ENCODE results near the gene RRAD. TPM values are rescaled to one million over a fixed set of nuclear protein-coding genes. Genes with fewer than 3 reads are reported as not detected.
"Not testable (repeated sequence)": the region's sequence is repeated elsewhere in the genome, so short reads cannot be mapped to it uniquely, and the experiment has no call there.

The RRAD gene
- total RNA-seq, 1 donor = 0.72 TPM

DNA sequence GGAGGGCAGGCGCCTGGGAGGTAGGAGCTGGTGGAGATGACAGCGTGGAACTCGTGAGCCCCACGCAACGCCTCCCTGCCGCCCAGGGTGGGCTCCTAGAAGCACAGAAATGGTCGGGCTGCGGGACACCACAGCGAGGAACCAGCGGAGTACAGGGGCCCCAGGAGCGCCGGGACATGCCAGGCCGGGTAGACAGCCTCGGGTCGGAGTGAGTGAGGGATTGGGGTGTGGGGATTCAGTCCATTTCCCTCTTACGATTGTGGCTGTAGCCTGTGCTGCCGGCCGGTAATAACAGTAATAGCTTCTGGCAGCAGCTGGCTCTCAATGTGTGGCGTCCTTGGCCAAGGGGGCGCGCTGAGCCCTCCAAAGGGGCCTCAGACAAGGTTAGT, 23.5 kb upstream of the RRAD start:
- no peak for DNase-seq (ENCODE audit: low read depth)
- no peak overlapping the region for H3K4me3 ChIP-seq (ENCODE audit: low read depth, low read length)
- TF ChIP-seq, protein P1, sequence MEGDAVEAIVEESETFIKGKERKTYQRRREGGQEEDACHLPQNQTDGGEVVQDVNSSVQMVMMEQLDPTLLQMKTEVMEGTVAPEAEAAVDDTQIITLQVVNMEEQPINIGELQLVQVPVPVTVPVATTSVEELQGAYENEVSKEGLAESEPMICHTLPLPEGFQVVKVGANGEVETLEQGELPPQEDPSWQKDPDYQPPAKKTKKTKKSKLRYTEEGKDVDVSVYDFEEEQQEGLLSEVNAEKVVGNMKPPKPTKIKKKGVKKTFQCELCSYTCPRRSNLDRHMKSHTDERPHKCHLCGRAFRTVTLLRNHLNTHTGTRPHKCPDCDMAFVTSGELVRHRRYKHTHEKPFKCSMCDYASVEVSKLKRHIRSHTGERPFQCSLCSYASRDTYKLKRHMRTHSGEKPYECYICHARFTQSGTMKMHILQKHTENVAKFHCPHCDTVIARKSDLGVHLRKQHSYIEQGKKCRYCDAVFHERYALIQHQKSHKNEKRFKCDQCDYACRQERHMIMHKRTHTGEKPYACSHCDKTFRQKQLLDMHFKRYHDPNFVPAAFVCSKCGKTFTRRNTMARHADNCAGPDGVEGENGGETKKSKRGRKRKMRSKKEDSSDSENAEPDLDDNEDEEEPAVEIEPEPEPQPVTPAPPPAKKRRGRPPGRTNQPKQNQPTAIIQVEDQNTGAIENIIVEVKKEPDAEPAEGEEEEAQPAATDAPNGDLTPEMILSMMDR (IDR thresholded peaks at IDR 0.05; ENCODE audit: insufficient read depth, low read length) = no peak

DNA sequence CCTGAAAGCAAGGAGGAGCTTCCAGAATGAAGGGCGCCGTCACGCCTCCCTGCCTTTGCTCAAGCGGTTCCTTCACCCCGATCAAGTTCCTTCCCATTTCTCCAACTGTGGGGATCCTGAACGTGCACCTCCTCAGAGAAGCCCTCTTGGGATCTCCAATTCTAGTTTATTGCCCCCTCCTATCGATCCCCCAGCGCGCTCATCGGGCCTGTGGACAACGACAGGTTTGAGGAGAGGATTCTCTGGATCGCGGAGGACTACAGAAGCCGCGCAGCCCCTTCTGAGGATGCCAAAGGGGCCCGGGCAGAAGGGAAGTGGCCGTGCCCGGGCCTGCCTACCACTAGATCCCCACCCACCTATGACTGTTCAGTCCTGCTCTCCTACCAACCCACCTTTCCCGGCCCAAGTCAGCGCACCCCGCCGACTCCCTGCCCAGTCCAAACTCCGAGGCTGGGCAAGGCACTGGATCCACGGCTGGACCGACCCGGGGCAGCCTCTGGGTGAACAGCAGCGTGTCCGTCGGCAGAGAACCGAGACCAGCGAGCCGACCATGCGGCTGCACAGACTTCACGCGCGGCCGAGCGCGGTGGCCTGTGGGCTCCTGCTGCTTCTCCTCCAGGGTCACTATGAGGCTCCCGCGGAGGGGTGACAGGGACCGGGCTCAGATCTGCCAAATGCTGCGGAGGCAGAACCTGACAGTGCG, 22.9 kb upstream of the RRAD start:
- TF ChIP-seq, protein P1 (IDR thresholded peaks at IDR 0.05; ENCODE audit: insufficient read depth, low read length) = no peak
- H3K4me3 ChIP-seq (ENCODE audit: low read depth, low read length) = peak overlapping the region; percentile 64
- no peak for DNase-seq (ENCODE audit: low read depth)

- DNase-seq (ENCODE audit: low read depth) = peak; percentile 87
- TF ChIP-seq, protein P1 (IDR thresholded peaks at IDR 0.05; ENCODE audit: insufficient read depth, low read length) = peak; percentile 88
- H3K4me3 ChIP-seq (ENCODE audit: low read depth, low read length) = peak overlapping the region; percentile 64
Observed at GRCh38 chr16:66947302-66948065, 22.1 kb upstream of the RRAD start.

GRCh38 chr16:66946974-66947301, 21.6 kb upstream of the RRAD start:
- no peak overlapping the region for H3K4me3 ChIP-seq (ENCODE audit: low read depth, low read length)
- TF ChIP-seq, protein P1 (IDR thresholded peaks at IDR 0.05; ENCODE audit: insufficient read depth, low read length) = no peak
- no peak for DNase-seq (ENCODE audit: low read depth)

DNA sequence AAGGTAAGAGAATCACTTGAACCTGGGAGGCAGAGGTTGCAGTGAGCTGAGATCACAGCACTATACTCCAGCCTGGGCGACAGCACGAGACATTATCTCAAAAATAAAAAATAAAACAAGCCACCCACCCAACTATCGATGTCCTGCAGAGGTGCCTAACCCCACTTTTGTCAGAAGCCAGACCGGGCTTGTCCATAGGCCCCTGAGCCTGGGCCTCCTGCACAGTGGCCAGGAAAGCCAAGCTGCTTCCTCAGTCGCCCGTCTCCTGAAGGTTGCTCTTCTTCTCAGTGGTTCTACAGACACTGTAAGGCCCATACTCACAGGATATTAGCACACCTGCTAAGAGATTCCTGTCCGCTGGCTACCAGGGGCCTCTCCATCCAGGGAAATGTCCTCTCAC, 21.2 kb upstream of the RRAD start:
- H3K4me3 ChIP-seq (ENCODE audit: low read depth, low read length) = no peak overlapping the region
- no peak for DNase-seq (ENCODE audit: low read depth)
- TF ChIP-seq, protein P1 (IDR thresholded peaks at IDR 0.05; ENCODE audit: insufficient read depth, low read length) = no peak

DNA sequence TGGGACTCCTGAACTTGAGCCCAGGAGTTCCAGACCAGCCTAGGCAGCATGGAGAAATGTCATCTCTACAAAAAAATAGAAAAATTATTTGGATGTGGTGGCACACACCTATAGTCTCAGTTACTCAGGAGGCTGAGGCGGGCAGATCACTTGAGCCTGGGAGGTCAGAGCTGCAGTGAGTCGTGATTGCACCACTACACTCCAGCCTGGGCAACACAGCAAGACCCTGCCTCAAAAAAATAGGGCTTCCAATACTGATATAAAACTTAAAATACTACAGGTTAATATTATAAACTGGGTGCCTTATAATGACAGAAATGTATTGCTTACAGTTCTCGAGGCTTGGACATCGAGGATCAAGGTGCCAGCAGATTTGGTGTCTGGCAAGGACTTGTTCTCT, 20.6 kb upstream of the RRAD start:
- TF ChIP-seq, protein P1 (IDR thresholded peaks at IDR 0.05; ENCODE audit: insufficient read depth, low read length) = no peak
- no peak for DNase-seq (ENCODE audit: low read depth)
- H3K4me3 ChIP-seq (ENCODE audit: low read depth, low read length) = no peak overlapping the region

GRCh38 chr16:66944971-66945370, 19.6 kb upstream of the RRAD start:
- not testable (repeated sequence) for DNase-seq (ENCODE audit: low read depth)

More at GRCh38 chr16:66944971-66945370, 19.6 kb upstream of the RRAD start:
- H3K4me3 ChIP-seq (ENCODE audit: low read depth, low read length) = not testable (repeated sequence)
